PC-3 (cell line): Measurements from ENCODE around the gene DOK5. TPM values are rescaled to one million over a fixed set of nuclear protein-coding genes. Genes with fewer than 3 reads are reported as not detected.

Experiments
- ATAC-seq: fragments of 200-7000 bp; cut with Tn5 transposase; 2 replicates; pipeline ENCODE4 v1.9.1; 2020; ENCODE audit warnings: mild to moderate bottlenecking, moderate library complexity
- BruUV-seq: library from RNA; stranded (reverse); fragments of 400-500 nt; replicated peaks from 2 replicates; lab custom pipeline; 2021; lab: Mats Ljungman, UMichigan
- CTCF ChIA-PET: fragments of 300-600 bp; sonication (Branson Sonifier 250); formaldehyde crosslinking; loops from one replicate; lab custom pipeline; 2022; ENCODE audit warnings: antibody characterized with exemption; lab: Charles Lee
- POLR2A ChIA-PET: fragments of 300-600 bp; sonication (Branson Sonifier 250); formaldehyde crosslinking; loops from one replicate; lab custom pipeline; 2022; ENCODE audit warnings: antibody characterized with exemption; ENCODE audit not compliant: unreplicated experiment; lab: Charles Lee
- DNase-seq: peaks from one replicate; pipeline ENCODE4 v3.0.0-alpha.2; 2015
- H2AFZ ChIP-seq: fragments of 300-600 bp; sonication (generic); 2 replicates; pipeline ENCODE4 v1.6.0; 2016; ENCODE audit warnings: antibody characterized with exemption, low read length
- H3F3A ChIP-seq: fragments of 300-600 bp; sonication (generic); one replicate; pipeline ENCODE4 v1.6.0; 2017; ENCODE audit warnings: antibody characterized with exemption, low read length, control low read depth, mild to moderate bottlenecking; ENCODE audit not compliant: unreplicated experiment
- H3K27ac ChIP-seq: fragments of 300-600 bp; sonication (generic); 2 replicates; pipeline ENCODE4 v1.5.1; 2016; ENCODE audit warnings: mild to moderate bottlenecking, low read length
- H3K27me3 ChIP-seq: fragments of 300-600 bp; sonication (generic); 2 replicates; pipeline ENCODE4 v1.6.1; 2016; ENCODE audit warnings: low read length, mixed read lengths
- H3K36me3 ChIP-seq: fragments of 300-600 bp; sonication (generic); 2 replicates; pipeline ENCODE4 v1.6.1; 2016; ENCODE audit warnings: low read depth, mixed run types, low read length, mixed read lengths
- H3K4me1 ChIP-seq: fragments of 300-600 bp; sonication (generic); 2 replicates; pipeline ENCODE4 v1.5.1; 2016; ENCODE audit warnings: low read length; ENCODE audit not compliant: insufficient read depth
- H3K4me2 ChIP-seq: fragments of 300-600 bp; sonication (generic); 2 replicates; pipeline ENCODE4 v1.6.0; 2016; ENCODE audit warnings: low read length
- H3K4me3 ChIP-seq: fragments of 300-600 bp; sonication (generic); 2 replicates; pipeline ENCODE4 v1.5.1; 2016; ENCODE audit warnings: mild to moderate bottlenecking, low read length, mixed read lengths
- H3K79me2 ChIP-seq: fragments of 300-600 bp; sonication (generic); 2 replicates; pipeline ENCODE4 v1.6.1; 2017; ENCODE audit warnings: low read length, mixed read lengths
- H3K9ac ChIP-seq: fragments of 300-600 bp; sonication (generic); 2 replicates; pipeline ENCODE4 v1.6.0; 2016; ENCODE audit warnings: mild to moderate bottlenecking, low read length
- H3K9me2 ChIP-seq: fragments of 300-600 bp; sonication (generic); replicated peaks from 2 replicates; pipeline ENCODE4 v1.6.1; 2016; ENCODE audit warnings: mixed run types, low read length, mixed read lengths
- H3K9me3 ChIP-seq: fragments of 300-600 bp; sonication (generic); 2 replicates; pipeline ENCODE4 v1.6.1; 2016; ENCODE audit warnings: low read length, mixed read lengths
- H4K20me1 ChIP-seq: fragments of 300-600 bp; sonication (generic); 2 replicates; pipeline ENCODE4 v1.6.1; 2016; ENCODE audit warnings: low read length, mixed read lengths
- EZH2 ChIP-seq: fragments of 300-600 bp; sonication (generic); IDR thresholded peaks from one replicate; pipeline ENCODE4 v1.6.1; 2017; ENCODE audit warnings: antibody characterized with exemption, mild to moderate bottlenecking, low read length; ENCODE audit not compliant: unreplicated experiment
- EZH2phosphoT487 ChIP-seq: fragments of 300-600 bp; sonication (generic); IDR thresholded peaks from 2 replicates; pipeline ENCODE4 v1.6.1; 2018; ENCODE audit warnings: mild to moderate bottlenecking, antibody characterized with exemption, low read length, borderline replicate concordance
- intact Hi-C: fragments of 100-400 bp; cut with micrococcal nuclease; formaldehyde crosslinking; loops from 2 replicates; pipeline ENCODE4 v1.9.0; 2023
- total RNA-seq: library from RNA; depleted of rRNA; stranded (reverse); fragments of >200 nt; gene quantifications from 2 replicates; pipeline ENCODE4 v1.2.3, GENCODE V29; 2014
- TF ChIP-seq, protein P1 (sequence below): fragments of 300-600 bp; sonication (generic); conservative IDR thresholded peaks from 2 replicates; pipeline ENCODE4 v1.5.1; 2017; ENCODE audit warnings: antibody characterized with exemption, low read depth, mild to moderate bottlenecking, low read length

The DOK5 gene
- total RNA-seq, 1 experiment from 2014 or later, result not detected

DNA sequence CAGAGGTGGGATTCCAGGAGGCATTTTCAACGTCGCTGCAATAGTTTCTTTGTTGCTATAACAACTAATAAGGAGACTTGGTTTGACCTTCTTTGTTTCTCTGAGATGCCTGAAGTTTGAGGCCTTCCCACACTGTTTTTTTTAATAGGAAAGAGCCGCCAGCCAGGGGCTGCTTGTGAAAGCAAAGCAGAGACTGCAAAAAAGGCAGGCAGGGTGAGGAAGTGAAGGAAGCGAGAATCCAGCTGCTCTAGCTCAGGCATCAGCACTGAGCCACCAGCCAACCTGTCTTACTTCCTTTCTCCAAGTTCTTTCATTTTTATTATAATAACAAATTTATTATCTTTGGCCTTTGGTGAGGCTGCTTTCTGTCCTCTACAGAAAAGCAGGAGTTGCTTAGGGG is 179.1 kb downstream of the DOK5 start:
- Histone ChIP-seq H3K36me3 (no peaks in the 10 kb centered on the region), H3K4me3 (no peak overlapping the region), H3K27ac (no peak overlapping the region), H3K79me2 (no peaks in the 10 kb centered on the region), H3K9me3 (no peaks in the 10 kb centered on the region), H3K4me1 (no peaks in the 10 kb centered on the region), H3F3A (no peaks in the 10 kb centered on the region), H3K9me2 (no peaks in the 10 kb centered on the region), H3K27me3 (peaks cover 53% of the 10 kb centered on the region), H2AFZ (no peak overlapping the region), H3K9ac (no peak overlapping the region), H3K4me2 (no peak overlapping the region), H4K20me1 (no peaks in the 10 kb centered on the region)
- TF ChIP-seq EZH2 (no peak), EZH2phosphoT487 (no peak)
- DNase-seq (no peak), ATAC-seq (no peak)
- POLR2A ChIA-PET, result no interaction called here
- intact Hi-C loops, result no loop called here
- CTCF ChIA-PET, result no interaction called here
- no TSS peak for BruUV-seq

DNA sequence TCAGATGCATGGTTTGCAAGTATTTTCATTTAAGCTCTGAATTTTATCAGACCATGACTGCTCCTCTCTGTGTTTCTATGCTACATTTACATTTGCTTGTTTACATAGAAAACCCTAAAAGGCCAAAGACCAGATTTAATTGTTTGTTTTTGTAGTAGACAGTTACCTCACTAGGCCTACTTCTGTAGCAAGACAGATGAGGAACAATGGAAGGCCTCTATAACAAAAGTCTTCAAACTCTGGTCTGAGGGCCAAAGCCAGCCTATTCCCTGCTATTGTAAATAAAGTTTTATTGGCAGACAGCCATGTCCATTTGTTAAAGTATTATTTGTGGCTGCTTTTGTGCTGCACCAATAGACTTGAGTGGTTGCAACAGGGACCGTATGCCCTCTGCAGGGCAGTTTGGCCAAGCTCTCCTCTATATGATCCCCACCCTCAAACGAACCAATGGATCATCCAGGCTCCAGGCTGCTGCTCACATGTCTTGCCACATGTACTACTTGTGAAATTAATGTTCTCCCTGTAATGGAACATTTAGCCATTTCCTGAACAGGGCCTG is 182.0 kb downstream of the DOK5 start:
- Histone ChIP-seq H2AFZ (no peak overlapping the region), H4K20me1 (no peaks in the 10 kb centered on the region), H3F3A (no peaks in the 10 kb centered on the region), H3K9ac (no peak overlapping the region), H3K4me1 (no peaks in the 10 kb centered on the region), H3K9me2 (no peaks in the 10 kb centered on the region), H3K27ac (no peak overlapping the region), H3K36me3 (no peaks in the 10 kb centered on the region), H3K79me2 (no peaks in the 10 kb centered on the region), H3K9me3 (no peaks in the 10 kb centered on the region), H3K4me3 (no peak overlapping the region), H3K4me2 (no peak overlapping the region), H3K27me3 (peaks cover 58% of the 10 kb centered on the region)
- TF ChIP-seq, protein P1, sequence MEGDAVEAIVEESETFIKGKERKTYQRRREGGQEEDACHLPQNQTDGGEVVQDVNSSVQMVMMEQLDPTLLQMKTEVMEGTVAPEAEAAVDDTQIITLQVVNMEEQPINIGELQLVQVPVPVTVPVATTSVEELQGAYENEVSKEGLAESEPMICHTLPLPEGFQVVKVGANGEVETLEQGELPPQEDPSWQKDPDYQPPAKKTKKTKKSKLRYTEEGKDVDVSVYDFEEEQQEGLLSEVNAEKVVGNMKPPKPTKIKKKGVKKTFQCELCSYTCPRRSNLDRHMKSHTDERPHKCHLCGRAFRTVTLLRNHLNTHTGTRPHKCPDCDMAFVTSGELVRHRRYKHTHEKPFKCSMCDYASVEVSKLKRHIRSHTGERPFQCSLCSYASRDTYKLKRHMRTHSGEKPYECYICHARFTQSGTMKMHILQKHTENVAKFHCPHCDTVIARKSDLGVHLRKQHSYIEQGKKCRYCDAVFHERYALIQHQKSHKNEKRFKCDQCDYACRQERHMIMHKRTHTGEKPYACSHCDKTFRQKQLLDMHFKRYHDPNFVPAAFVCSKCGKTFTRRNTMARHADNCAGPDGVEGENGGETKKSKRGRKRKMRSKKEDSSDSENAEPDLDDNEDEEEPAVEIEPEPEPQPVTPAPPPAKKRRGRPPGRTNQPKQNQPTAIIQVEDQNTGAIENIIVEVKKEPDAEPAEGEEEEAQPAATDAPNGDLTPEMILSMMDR, result no peak
- ChIA-PET POLR2A (no interaction called here), CTCF (no interaction called here)
- ATAC-seq, result no peak
- intact Hi-C loops, result no loop called here
- BruUV-seq, result no TSS peak
- no peak for DNase-seq

DNA sequence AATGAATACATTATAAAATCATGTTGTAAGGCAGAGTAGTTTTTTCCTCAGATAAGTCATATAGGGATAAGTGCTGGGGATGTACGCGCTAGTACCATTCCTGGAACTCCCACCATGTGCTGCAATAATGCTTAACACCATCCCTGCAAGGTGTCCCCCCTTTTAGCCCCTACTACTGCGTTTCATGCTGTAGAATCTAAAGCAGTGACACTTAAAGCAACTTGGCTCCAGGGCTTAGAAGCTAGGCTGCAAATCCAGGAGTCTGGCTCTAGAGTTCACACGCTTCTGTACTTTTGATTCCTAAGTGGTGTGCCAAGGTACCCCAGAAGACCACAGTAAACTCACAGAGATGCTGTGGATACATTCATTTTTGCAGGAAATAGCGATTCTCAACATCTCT is 183.1 kb downstream of the DOK5 start:
- H3K79me2 ChIP-seq, result no peaks in the 10 kb centered on the region
- POLR2A ChIA-PET, result no interaction called here
- H3K4me3 ChIP-seq, result no peak overlapping the region
- H3K4me2 ChIP-seq, result no peak overlapping the region
- H3F3A ChIP-seq, result no peaks in the 10 kb centered on the region
- no peaks in the 10 kb centered on the region for H3K4me1 ChIP-seq
- H2AFZ ChIP-seq, result no peak overlapping the region
- intact Hi-C loops, result no loop called here
- TF ChIP-seq, protein P1, result no peak
- TF ChIP-seq EZH2 (no peak), EZH2phosphoT487 (no peak)
- H3K27me3 ChIP-seq, result peaks cover 61% of the 10 kb centered on the region
- no peak for ATAC-seq
- no peak overlapping the region for H3K9ac ChIP-seq
- no peak overlapping the region for H3K27ac ChIP-seq
- CTCF ChIA-PET, result no interaction called here
- no peaks in the 10 kb centered on the region for H3K36me3 ChIP-seq
- BruUV-seq, result no TSS peak
- no peaks in the 10 kb centered on the region for H3K9me2 ChIP-seq
- DNase-seq, result no peak
- no peaks in the 10 kb centered on the region for H3K9me3 ChIP-seq
- no peaks in the 10 kb centered on the region for H4K20me1 ChIP-seq
